Caki2 (cell line): ENCODE results near the gene PGA3. TPM values are rescaled to one million over a fixed set of nuclear protein-coding genes. Genes with fewer than 3 reads are reported as not detected.

Experiments used
- total RNA-seq: library from RNA; depleted of rRNA; stranded (reverse); fragments of >200 nt; shearing (Covaris generic); gene quantifications from 2 replicates; pipeline ENCODE4 v1.2.3, GENCODE V29; 2014; ENCODE audit warnings: low replicate concordance; rRNA removed

The PGA3 gene
- total RNA-seq, 1 experiment from 2014 or later: not detected

Other genes with a start within 250 kb of the PGA3 start
- gene CD6, start 231.8 kb upstream of the PGA3 start, total RNA-seq: not detected in 2 replicates
- not detected in 2 replicates for gene CD5, start 101.0 kb upstream of the PGA3 start, total RNA-seq
- 12.3 and 20.8 TPM in 2 replicates for gene VPS37C, start 42.1 kb upstream of the PGA3 start, total RNA-seq
- gene PGA4, start 18.8 kb downstream of the PGA3 start, total RNA-seq: not detected in 2 replicates
- not detected in 2 replicates for gene PGA5, start 37.7 kb downstream of the PGA3 start, total RNA-seq
- gene VWCE, start 91.8 kb downstream of the PGA3 start, total RNA-seq: not detected in 2 replicates
- 151 and 154 TPM in 2 replicates for gene DDB1, start 129.6 kb downstream of the PGA3 start, total RNA-seq
- 69.5 and 73.5 TPM in 2 replicates for gene TKFC, start 129.7 kb downstream of the PGA3 start, total RNA-seq
- 56.1 and 59.9 TPM in 2 replicates for gene CYB561A3, start 158.4 kb downstream of the PGA3 start, total RNA-seq
- 13.2 and 31.3 TPM in 2 replicates for gene TMEM138, start 158.9 kb downstream of the PGA3 start, total RNA-seq
- 13.3 and 23.6 TPM in 2 replicates for gene TMEM216, start 189.1 kb downstream of the PGA3 start, total RNA-seq
- gene CPSF7, start 226.5 kb downstream of the PGA3 start, total RNA-seq: 24.5 and 44.8 TPM in 2 replicates
- gene SDHAF2, start 226.6 kb downstream of the PGA3 start, total RNA-seq: 21.6 and 25.1 TPM in 2 replicates